HG03521 (cell line): ENCODE results near the gene RIPPLY1.

Experiments
- ATAC-seq: cut with Tn5 transposase; IDR thresholded peaks from one replicate; pipeline ENCODE4 v1.9.1; 2021; ENCODE audit warnings: mild to moderate bottlenecking, moderate library complexity; ENCODE audit not compliant: unreplicated experiment

The RIPPLY1 gene

DNA sequence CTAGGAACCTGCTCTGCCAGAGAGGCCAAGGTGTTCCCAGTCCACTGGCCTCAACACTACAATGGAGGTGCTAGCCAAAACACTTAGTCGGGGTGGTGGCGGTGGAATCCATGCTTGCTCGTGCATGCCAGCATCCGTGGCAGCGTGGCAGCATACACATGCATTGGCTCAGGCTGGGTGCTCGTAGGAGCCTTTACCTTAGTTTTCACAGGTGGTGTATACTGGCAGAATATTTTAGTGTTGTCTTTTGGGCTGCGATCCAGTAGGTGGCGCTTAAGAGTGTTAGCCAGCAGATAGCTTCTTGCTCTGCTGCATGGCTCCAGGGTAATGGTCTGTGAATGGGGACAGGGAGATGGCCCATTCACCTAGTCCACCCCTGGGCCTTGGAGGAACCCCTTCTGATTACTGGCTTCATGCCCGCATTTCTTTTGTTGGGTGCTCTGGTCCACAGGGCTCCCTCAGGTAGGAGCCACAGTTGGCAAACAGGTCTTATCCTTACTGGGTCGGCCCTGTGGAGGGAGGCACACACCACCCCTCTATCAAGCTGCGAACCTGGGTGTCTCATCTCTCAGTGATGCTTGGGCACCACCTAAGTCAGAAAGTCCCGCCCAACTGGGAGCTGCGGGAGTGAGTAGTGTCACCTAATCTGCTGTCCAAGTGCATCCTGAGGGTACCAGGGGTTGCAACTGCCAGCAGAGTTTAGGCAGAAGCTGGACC lies 40.0 kb downstream of the RIPPLY1 start:
- no peak for ATAC-seq
